Mammary epithelial cell (primary cell): ENCODE results near the gene NLRX1.

ENCODE experiments used
- CTCF ChIP-seq, 2 donors: IDR thresholded peaks in 1 of 2; conservative IDR thresholded peaks in 1 of 2; 2 replicates each; pipeline ENCODE4 v1.5.1; 2011 to 2012; ENCODE audit warnings: inconsistent platforms in 2 of 2, low read length in 2 of 2, mild to moderate bottlenecking in 2 of 2, control low read depth in 1 of 2, low read depth in 1 of 2; ENCODE audit not compliant: insufficient read depth in 1 of 2; ENCODE audit errors: extremely low read depth in 1 of 2
- EZH2 ChIP-seq: IDR thresholded peaks from 2 replicates; pipeline ENCODE4 v1.6.1; 2012; ENCODE audit warnings: low read length, inconsistent platforms, borderline replicate concordance

DNA sequence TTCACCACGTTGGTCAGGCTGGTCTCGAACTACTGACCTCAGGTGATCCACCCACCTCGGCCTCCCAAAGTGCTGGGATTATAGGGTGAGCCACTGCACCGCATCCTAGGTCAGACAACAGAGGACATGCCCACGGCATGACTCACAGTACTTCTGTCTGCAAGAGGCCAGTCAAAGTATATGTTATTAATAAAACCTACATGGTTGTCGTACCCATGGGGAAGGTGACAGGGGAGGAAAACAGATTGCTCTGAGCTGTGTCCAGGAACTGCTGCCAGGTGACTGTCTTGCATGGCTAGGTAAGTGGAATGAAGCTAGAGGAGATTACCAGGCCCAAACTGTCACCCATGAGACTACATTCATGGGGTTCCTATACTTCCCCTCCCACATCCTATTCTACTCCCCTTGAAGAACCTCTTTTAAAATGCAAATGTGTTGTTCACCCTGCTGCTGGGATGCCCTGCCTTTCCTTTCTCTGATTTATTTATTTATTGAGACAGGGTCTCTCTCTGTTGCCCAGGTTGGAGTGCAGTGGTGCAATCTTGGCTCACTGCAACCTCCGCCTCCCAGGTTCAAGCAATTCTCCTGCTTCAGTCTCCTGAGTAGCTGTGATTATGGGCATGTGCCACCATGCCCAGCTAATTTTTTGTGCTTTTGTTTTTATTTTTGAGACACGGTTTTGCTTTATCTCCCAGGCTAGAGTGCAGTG lies 2.0 kb upstream of the NLRX1 start:
- TF ChIP-seq CTCF (conservative IDR thresholded peaks at IDR 0.05 in 1 of 2, IDR thresholded peaks at IDR 0.05 in 1 of 2; ENCODE audit: extremely low read depth in 1 of 2, insufficient read depth in 1 of 2, low read depth in 1 of 2, low read length in 2 of 2), result no peak
- TF ChIP-seq EZH2, result no peak
